NCI-H510A (cell line): Measurements from ENCODE around the gene GSE1.

Experiments used
- DNase-seq: peaks from one replicate; lab custom pipeline; 2025; lab: John Stamatoyannopoulos, UW

GSE1 gene

DNA sequence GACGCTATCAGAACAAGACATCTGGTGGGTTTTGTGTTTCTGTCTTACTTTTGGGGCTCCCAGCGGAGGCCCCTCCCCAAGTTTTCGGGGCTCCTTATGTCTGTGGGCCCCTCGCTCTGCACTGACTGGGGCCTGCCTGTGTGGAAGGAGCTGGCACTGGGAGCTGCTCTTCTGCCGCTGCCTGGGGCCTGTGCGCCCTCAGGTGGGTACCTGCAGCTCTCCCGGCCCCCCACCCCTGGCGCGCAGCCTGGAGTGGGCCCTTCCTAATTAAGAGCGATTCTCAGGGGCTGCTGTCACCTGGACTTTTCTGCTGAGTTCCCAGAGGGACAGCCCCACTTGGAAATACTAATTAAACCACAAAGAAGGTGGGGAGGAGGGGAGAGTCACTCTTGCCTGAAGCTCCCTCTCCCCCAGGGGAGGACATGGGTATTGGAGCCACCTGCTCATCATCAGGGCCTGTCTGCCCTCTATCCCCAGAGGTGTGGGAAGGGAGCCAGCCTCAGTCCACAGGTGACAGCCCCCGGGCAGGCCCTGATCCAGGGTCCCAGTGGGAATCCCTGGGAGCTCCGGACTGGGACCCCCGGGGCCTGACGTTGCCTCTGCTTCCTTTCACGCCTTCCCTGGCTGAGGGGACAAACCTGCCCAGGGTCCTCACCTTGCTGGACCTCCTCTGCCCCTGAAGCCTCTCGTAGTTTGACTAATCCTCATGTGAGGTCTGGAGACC lies 36.5 kb downstream of the GSE1 start:
- DNase-seq: no peak

DNA sequence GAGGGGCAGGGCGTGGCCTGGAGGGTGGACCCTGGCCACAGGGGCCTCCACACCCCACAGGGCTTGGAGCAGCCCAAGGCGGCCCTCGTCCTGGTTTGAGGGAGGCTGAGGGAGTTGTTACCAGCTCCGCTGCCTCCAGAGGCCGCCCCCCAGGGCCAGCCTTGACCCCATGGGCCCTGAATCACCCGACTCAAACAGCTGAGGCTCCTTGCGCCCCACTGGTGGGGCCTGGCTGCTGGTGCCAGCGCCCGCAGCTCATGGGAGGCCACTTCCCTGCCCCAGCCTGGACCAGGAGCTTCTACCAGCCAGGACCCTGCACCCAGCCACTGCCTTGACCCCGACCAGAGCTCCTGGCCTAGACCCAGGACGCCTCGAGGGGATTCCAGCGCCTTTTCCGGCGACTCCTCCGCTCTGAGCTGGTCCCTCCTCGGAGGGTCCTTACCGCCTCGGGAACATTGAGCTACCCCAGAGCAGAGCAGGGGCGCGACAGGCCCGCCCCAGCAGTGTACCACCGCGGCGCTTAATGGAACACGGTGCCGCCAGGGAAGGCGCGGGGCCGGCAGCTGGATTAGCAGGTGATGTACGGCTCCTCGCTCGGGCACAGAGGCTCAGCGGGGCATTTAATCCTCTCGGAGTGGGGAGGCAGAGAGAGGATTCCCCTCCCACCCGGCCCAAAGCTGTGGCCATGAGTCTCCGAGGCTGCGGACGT lies 37.2 kb downstream of the GSE1 start:
- DNase-seq: peak; percentile 47

DNA sequence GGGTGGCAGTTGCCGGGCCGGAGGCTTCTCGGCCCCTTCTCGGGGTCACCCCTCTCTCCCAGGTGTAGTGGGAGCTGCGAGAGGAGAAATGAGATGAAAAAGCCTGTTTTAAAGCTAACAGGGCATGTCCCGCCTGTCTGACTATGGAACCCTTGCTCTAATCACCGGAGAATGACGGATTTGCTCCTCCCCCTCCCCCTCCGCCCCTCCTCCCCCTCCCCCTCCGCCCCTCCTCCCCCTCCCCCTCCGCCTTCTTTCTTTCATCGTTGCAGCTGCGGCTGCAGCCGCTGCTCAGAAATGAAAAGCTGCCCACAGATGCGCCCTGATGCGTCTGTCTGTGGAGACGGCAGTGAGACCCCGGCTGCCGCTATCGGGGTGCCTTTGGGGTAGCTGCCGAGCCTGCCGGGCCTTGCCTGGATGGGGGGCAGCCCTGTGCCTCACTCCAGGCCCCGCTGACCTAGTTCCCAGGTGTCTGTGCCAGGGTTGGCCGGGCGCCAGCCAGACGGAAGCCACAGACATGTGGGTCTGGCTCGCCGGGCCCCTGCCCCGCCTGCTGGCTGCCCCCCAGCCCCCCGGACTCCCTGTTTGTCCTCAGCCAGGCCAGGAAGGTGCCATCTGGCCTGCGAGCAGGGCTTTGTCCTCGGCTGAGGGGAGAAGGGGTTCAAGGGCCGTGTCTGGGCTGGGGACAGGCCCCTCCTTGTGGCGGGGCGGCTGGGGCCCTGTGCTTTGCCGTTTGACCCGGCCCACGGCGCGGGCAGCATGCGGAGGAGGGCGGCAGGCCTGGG lies 37.9 kb downstream of the GSE1 start:
- DNase-seq: peak; percentile 50

DNA sequence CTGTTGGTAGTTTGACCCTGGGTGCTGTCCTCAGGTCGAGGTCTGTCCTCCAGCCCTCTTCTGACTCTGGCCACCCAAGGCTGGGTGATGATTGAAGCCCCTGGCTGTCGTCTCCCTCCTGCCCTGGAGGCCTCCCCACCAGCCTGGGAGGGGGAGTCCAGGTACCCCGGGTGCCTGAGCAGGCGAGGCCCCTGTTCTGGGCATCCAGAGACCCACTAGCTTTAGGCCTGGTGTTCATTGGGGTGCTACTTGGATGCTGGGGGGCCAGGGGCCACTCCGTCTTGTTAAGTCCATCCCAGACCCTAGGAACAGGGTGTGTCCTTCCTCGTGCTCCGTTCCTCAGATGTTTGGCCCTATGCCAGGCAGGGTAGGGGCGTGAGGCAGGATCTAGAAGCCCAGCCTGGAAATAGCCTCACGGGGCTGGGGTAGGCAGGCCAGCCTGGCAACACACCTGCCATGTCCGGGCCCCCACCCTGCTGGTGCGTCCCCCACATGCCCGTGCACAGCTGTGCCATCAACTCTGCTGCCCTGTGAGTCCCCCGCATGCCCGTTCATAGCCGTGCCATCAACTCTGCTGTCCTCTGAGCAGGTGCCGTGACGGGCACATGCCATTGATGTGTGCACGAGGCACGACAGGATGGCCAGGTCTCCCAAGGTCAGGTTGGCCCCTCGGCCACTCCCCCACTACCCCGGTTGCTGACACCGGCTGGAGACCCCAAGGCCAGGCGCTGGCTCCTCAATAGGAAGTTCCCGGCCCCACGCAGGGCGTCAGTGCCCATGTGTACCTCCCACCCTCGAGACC lies 38.7 kb downstream of the GSE1 start:
- DNase-seq: no peak

DNA sequence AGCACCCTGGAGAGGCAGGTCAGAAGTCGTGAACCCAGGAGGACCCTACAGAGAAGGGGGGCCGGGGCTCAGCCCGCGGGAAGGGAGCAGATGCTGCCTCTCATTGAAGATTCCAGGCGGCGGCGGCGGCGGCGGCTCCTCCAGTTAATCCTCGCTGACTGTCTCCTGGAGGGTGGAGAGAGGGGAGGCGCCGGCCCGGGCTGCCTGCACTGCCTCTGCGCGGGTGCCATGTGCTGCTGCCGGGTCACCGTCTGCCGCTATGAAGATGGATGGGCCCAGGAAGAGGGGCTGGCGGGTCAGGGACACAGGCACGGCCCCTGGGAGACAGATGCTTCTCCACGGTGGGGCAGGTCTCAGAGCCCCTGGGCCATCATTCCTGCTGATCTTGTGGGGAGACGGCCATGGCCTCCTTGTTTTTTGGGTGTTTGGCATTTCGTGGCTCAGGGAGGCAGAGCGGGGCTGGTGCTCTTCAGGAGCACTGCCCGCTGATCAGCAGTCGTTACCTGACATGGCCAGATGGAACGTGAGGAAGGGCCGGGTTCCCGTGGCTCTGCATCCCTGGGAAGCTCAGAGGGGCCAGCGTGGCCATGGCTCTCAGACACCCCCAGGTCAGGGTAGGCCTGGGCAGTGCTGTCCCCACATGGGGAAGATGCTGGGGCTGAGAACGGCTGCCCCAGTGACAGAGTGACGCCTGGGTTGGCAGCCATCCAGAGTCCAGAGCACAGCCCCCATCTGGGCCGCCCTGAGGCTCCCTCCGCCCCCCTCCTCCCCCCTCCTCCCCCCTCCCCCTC lies 39.5 kb downstream of the GSE1 start:
- peak; percentile 50 for DNase-seq

DNA sequence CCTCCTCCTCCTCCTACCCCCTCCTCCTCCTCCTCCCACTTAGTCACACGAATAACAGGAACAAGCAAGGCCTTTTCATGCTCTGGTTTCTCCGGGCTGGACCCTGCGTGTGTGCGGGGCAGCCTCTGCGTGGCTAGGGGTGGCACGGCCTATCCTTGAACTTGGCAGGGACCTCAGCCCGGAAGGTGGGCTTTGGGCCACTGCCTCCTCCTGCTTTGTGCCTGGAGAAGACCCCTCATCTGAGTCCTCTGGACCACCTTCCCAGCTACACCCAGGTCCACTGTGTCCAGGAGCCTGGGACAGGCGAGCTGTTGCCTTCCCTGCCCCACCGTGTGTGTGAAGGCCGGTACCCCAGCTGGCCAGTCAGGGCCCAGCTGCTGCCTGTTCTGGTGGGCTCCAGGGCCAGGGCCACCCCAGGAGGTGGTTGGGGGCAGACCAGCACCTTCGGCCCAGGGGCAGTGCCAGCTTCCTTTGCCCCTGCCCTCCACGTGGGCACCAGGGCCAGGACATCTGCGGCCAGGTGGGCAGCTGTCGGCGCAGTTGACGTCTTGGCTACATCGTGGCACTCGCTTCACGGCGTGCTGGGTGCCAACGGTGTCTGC lies 40.3 kb downstream of the GSE1 start:
- DNase-seq: no peak

DNA sequence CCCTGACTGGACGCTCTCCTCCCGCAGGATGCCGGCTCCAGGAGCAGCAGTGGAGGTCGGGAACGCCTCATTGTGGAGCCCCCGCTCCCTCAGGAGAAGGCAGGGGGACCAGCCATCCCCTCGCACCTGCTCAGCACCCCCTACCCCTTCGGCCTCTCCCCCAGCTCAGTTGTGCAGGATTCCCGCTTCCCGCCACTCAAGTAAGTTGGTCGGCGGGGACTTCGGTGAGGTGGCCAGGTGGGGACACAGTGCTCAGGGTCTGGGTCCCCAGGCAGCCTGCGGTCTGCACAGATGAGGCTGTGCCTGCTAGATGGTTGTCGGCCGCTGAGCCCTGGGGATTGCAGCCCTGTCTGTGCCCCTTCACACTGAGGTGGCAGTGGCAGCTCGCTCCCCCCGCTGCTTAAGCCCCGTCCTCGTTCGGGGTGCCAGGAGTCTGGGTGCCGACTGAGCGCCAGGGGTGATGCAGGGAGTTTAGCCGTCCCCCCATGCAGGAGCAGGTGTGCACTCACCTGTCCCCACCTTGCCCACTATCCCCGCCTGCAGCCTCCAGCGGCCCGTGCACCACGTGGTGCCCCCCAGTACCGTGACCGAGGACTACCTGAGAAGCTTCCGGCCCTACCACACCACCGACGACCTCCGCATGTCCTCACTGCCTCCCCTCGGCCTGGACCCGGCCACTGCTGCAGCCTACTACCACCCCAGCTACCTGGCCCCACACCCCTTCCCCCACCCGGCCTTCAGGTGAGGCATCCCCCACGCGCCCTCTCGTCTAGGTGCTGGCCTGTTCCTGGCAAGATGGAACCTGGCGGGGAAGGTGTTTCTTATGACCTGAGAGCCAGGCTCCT lies 41.4 kb downstream of the GSE1 start:
- no peak for DNase-seq

DNA sequence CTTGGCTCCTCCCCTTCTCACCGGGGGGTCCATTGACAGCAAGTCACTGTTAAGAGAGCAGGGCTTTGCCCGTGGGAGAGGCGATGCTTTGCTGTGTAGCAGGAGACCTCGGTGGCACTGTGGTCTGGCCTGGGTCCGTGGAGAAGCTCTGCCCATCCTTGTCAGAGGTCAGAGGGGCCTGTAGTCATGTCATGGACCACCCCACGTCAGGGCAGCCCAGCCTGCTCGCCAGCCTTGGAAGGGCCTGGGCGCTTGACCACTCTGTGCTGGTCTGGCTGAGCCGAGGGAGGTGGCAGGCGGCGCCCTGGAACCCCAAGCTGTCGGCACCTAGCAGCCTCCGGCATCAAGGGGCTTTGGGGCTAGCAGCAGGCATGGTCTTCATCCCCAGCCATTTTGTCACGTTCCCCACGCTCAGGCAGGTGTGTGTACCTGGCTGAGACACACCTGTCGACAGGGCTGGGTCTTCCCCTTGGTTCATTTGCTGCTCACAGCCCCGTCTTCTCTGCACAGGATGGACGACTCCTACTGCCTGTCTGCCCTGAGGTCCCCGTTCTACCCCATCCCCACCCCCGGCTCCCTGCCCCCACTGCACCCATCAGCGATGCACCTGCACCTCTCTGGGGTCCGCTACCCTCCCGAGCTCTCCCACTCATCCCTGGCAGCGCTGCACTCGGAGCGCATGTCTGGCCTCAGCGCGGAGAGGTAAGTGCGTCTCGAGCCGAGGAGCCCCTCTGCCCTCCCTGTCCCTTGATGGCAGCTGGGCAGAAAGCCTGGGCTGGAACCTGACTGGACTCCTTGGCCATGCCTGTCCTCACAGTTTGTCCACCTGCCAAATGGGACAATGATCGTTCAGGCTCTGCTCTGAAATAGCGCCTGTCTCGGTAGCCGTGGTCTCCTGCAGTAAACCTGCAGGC lies 42.4 kb downstream of the GSE1 start:
- no peak for DNase-seq

DNA sequence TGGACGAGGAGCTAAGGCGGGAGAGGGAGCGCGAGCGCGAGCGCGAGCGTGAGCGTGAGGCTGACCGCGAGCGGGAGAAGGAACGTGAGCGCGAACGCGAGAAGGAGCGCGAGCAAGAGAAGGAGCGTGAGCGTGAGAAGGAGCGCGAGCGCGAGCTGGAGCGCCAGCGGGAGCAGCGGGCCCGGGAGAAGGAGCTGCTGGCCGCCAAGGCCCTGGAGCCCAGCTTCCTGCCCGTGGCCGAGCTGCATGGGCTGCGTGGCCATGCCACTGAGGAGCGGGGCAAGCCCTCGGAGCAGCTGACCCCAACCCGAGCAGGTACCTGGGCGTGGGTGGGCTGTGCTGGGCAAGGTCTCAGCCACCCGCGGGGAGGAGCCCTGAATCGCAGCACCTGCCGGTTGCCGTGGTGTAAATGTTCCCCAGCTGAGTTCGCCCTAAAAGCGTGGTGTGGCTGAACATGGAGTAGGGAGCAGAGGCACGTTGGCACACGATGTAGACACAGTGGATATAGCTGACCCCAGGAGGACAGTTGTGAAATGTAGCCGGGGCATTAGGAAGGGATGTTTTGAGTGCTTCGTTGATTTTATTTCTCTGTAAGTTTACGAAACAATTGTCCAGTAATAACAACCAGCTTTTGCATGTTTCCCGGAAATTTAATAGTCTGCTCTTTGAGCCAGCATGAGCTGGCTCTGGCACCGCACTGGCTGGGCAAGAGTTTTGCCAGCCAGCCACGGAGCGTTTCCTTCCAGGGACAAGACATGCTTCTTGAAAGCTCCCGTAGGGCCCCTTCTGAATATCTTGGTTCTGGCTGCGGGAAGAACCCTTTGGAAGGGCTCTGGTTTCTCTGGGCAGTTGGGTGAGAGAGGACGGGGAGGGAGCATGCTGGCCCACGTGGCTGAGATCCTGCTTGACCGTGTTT lies 43.5 kb downstream of the GSE1 start:
- DNase-seq: no peak

DNA sequence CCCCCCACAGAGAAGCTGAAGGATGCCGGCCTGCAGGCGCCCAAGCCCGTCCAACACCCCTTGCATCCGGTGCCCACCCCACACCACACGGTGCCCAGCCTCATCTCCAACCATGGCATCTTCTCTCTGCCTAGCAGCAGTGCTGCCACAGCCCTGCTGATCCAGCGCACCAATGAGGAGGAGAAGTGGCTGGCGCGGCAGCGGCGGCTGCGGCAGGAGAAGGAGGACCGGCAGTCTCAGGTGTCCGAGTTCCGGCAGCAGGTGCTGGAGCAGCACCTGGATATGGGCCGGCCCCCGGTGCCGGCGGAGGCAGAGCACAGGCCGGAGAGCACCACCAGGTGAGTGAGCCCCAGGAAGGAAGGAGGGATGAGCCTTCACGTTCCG lies 44.1 kb downstream of the GSE1 start:
- DNase-seq: peak; percentile 39

DNA sequence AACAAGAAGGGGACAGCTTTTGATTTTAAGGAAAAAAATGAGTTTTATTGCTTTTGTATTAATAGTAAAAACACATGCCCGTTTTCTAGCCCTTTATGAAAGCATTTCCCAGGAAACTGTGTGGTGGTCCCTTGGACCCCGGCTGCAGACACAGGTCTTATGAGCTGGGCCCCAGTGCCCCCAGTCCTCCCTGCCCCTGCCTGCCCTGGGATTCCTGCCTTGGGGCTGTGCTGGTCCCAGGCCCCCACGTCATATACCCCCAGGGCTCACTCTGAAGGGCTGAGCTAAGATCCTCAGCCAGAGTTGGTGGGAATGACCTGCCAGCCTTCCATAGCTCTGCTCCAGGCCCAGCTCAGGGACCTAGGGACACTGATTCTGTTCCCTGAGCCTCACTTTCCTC lies 44.9 kb downstream of the GSE1 start:
- no peak for DNase-seq

DNA sequence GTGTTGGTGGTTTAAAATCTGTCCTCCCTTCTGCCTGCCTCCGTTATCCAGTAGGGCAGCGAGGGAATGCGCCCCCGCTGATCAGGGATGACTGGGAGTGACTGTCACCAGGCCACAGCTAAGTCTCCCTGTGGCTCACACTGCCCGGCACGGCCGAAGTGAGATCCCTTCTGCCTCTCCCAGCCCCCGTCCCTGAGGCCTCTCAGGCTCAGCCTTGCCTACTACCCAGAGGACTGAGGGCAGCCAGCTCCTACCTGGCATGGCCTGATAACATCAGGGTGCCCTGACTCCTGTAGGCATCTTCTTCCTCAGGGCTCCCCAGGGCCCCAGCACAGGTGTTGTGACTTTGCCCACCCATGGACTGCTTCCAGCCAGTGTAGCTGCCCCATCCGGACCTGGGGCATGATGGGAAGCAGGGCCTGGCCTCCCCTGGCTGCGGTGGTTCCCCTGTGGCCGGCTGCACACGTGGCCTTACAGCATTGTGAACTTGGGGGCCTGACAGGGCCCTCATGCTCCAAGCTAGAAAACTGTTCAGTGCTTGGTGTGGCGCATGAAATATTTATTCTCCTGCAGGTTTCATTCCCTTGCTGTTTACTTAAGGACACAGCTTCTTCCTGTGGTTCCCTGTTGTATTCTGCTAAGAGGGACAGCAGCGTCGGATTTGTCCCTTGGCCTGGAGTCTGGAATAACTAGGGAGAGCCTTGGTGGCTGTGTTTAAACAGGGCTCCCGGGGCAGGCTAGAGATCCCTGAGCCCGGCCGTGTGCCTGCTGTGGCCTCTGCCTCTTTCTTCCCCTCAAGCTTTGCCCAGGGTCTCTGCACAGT lies 45.6 kb downstream of the GSE1 start:
- DNase-seq: no peak

DNA sequence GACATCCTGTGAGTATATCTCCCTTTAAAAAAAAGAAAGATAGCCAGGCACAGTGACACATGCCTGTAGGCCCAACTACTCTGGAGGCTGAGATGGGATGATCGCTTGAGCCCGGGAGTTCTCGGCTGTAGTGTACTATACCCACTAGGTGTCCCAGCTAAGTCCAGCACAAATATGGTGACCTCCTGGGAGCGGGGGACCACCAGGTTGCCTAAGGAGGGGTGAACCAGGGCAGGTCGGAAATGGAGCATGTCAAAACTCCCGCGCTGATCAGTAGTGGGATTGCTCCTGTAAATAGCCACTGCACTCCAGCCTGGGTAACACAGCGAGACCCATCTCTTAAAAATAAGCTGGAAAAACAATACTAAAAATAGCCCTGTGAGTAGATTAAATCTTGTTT lies 46.2 kb downstream of the GSE1 start:
- DNase-seq: no peak

DNA sequence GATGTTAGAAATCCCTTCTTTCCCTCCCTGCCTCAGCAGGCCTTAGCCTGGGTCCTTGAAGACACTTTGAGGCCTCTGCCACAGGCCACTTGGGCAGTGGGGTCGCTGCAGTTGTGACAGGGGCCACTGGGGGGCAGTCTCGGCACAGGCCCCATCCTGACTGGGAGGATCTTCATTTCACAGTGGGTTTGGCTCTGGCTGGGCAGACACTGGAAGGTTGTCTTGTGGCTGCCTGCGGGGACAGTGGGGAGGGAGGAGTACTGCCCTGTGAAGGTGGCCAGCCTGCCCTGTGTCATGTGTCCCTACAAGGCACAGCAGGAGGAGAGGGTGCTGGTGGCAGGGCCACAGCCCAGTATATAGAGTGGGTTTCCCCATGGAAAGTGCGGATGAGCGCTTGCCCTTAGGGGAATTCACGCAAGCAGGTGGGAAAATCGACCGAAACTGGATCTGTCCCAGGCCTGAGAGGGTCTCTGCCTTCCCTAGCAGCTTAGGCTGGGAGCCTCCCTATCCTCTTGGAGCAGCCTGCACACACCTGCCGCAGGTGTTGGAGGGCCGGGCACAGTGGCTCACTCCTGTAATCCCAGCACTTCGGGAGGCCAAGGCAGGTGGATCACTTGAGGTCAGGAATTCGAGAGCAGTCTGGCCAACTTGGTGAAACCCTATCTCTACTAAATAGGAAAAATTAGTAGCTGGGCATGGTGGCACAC lies 46.8 kb downstream of the GSE1 start:
- DNase-seq: peak; percentile 72

DNA sequence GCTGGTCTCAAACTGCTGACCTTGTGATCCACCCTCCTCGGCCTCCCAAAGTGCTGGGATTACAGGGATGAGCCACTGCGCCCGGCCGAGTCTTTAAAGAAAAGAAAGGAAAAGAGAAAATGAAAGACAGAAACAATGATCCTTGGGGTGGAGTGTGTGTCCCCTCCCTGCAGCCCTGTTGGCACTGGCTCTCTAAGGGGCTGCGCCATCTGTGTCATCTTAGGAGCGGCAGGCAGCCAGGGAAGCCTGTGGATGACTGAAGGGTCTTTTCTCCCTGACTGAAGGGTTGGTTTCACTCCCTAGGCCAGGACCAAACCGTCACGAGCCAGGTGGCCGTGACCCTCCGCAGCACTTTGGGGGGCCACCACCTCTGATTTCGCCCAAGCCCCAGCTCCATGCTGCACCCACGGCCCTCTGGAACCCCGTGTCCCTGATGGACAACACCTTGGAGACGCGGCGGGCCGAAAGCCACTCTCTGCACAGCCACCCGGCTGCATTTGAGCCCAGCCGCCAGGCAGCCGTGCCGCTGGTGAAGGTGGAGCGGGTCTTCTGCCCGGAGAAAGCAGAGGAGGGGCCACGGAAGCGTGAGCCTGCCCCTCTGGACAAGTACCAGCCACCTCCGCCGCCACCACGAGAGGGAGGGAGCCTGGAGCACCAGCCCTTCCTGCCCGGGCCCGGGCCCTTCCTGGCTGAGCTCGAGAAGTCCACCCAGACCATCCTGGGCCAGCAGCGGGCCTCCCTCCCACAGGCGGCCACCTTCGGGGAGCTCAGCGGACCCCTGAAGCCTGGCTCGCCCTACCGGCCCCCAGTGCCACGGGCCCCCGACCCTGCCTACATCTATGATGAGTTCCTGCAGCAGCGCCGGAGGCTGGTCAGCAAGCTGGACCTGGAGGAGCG lies 48.0 kb downstream of the GSE1 start:
- DNase-seq: no peak
